ENCODE measurements around the gene PPP6R2.

- no peak for TF ChIP-seq YY1 (IDR thresholded peaks at IDR 0.05; ENCODE audit: insufficient read depth, insufficient read length)
- no peak for TF ChIP-seq ZNF274 (IDR thresholded peaks at IDR 0.05; ENCODE audit: low read depth, low read length)
- TF ChIP-seq SUZ12 (IDR thresholded peaks at IDR 0.05; ENCODE audit: extremely low read depth, insufficient read depth, insufficient read length) = no peak
These were observed 145.0 kb downstream of the PPP6R2 start for GRCh38 chr22:50488006-50488677.

All from NT2/D1 (cell line).